Measurements from ENCODE around the gene MTPN.

Gene MTPN

GRCh38 chr7:135924302-135924701 lies 52.9 kb downstream of the MTPN start:
- DNase-seq (ENCODE audit: low read depth, low spot score), result no peak
- Histone ChIP-seq H3K9me3 (ENCODE audit: low read depth, low read length) (no peaks in the 10 kb centered on the region), H3K4me3 (no peak overlapping the region), H3K27ac (no peak overlapping the region), H3K9ac (ENCODE audit: insufficient read length) (no peak overlapping the region), H3K36me3 (ENCODE audit: insufficient read depth, low read length) (peaks cover 10% of the 10 kb centered on the region)
- TF ChIP-seq POLR2AphosphoS5 (IDR thresholded peaks at IDR 0.05; ENCODE audit: borderline replicate concordance, low read depth, low read length), result no peak
- TF ChIP-seq FOXP2 (optimal IDR thresholded peaks at IDR 0.05; ENCODE audit: control extremely low read depth, extremely low read length, insufficient read depth), result no peak
- no peak for TF ChIP-seq EZH2 (IDR thresholded peaks at IDR 0.05)

- Histone ChIP-seq H3K36me3 (ENCODE audit: insufficient read depth, low read length) (no peaks in the 10 kb centered on the region), H3K9me3 (ENCODE audit: low read depth, low read length) (no peaks in the 10 kb centered on the region), H3K27ac (no peak overlapping the region), H3K9ac (ENCODE audit: insufficient read length) (no peak overlapping the region), H3K4me3 (no peak overlapping the region)
- TF ChIP-seq FOXP2 (optimal IDR thresholded peaks at IDR 0.05; ENCODE audit: control extremely low read depth, extremely low read length, insufficient read depth), result no peak
- no peak for TF ChIP-seq EZH2 (IDR thresholded peaks at IDR 0.05)
- no peak for TF ChIP-seq POLR2AphosphoS5 (IDR thresholded peaks at IDR 0.05; ENCODE audit: borderline replicate concordance, low read depth, low read length)
- DNase-seq (ENCODE audit: low read depth, low spot score), result no peak
Measured at GRCh38 chr7:135922263-135922662, 54.9 kb downstream of the MTPN start.

GRCh38 chr7:135920478-135920877 lies 56.7 kb downstream of the MTPN start:
- TF ChIP-seq POLR2AphosphoS5 (IDR thresholded peaks at IDR 0.05; ENCODE audit: borderline replicate concordance, low read depth, low read length) (no peak), EZH2 (IDR thresholded peaks at IDR 0.05) (no peak), FOXP2 (optimal IDR thresholded peaks at IDR 0.05; ENCODE audit: control extremely low read depth, extremely low read length, insufficient read depth) (no peak)
- no peaks in the 10 kb centered on the region for H3K36me3 ChIP-seq (ENCODE audit: insufficient read depth, low read length)
- no peak for DNase-seq (ENCODE audit: low read depth, low spot score)
- no peak overlapping the region for H3K27ac ChIP-seq
- no peaks in the 10 kb centered on the region for H3K9me3 ChIP-seq (ENCODE audit: low read depth, low read length)
- H3K4me3 ChIP-seq, result no peak overlapping the region
- no peak overlapping the region for H3K9ac ChIP-seq (ENCODE audit: insufficient read length)

- no peak overlapping the region for H3K27ac ChIP-seq
- H3K9me3 ChIP-seq (ENCODE audit: low read depth, low read length), result no peaks in the 10 kb centered on the region
- H3K36me3 ChIP-seq (ENCODE audit: insufficient read depth, low read length), result no peaks in the 10 kb centered on the region
- TF ChIP-seq POLR2AphosphoS5 (IDR thresholded peaks at IDR 0.05; ENCODE audit: borderline replicate concordance, low read depth, low read length), result no peak
- no peak for TF ChIP-seq FOXP2 (optimal IDR thresholded peaks at IDR 0.05; ENCODE audit: control extremely low read depth, extremely low read length, insufficient read depth)
- no peak for TF ChIP-seq EZH2 (IDR thresholded peaks at IDR 0.05)
- no peak overlapping the region for H3K4me3 ChIP-seq
- no peak for DNase-seq (ENCODE audit: low read depth, low spot score)
- H3K9ac ChIP-seq (ENCODE audit: insufficient read length), result no peak overlapping the region
Measured at GRCh38 chr7:135919071-135919841, 57.9 kb downstream of the MTPN start.

- Histone ChIP-seq H3K9me3 (ENCODE audit: low read depth, low read length) (no peaks in the 10 kb centered on the region), H3K9ac (ENCODE audit: insufficient read length) (no peak overlapping the region), H3K36me3 (ENCODE audit: insufficient read depth, low read length) (no peaks in the 10 kb centered on the region), H3K4me3 (no peak overlapping the region), H3K27ac (no peak overlapping the region)
- no peak for DNase-seq (ENCODE audit: low read depth, low spot score)
- no peak for TF ChIP-seq EZH2 (IDR thresholded peaks at IDR 0.05)
- no peak for TF ChIP-seq FOXP2 (optimal IDR thresholded peaks at IDR 0.05; ENCODE audit: control extremely low read depth, extremely low read length, insufficient read depth)
- no peak for TF ChIP-seq POLR2AphosphoS5 (IDR thresholded peaks at IDR 0.05; ENCODE audit: borderline replicate concordance, low read depth, low read length)
Measured at GRCh38 chr7:135918134-135918533, 59.0 kb downstream of the MTPN start.

- Histone ChIP-seq H3K36me3 (ENCODE audit: insufficient read depth, low read length) (no peaks in the 10 kb centered on the region), H3K9me3 (ENCODE audit: low read depth, low read length) (no peaks in the 10 kb centered on the region), H3K9ac (ENCODE audit: insufficient read length) (no peak overlapping the region), H3K27ac (no peak overlapping the region), H3K4me3 (no peak overlapping the region)
- no peak for TF ChIP-seq FOXP2 (optimal IDR thresholded peaks at IDR 0.05; ENCODE audit: control extremely low read depth, extremely low read length, insufficient read depth)
- TF ChIP-seq POLR2AphosphoS5 (IDR thresholded peaks at IDR 0.05; ENCODE audit: borderline replicate concordance, low read depth, low read length), result no peak
- no peak for TF ChIP-seq EZH2 (IDR thresholded peaks at IDR 0.05)
- no peak for DNase-seq (ENCODE audit: low read depth, low spot score)
Measured at GRCh38 chr7:135917721-135918120, 59.4 kb downstream of the MTPN start.

GRCh38 chr7:135914346-135914745 lies 62.8 kb downstream of the MTPN start:
- no peaks in the 10 kb centered on the region for H3K36me3 ChIP-seq (ENCODE audit: insufficient read depth, low read length)
- DNase-seq (ENCODE audit: low read depth, low spot score), result no peak
- no peaks in the 10 kb centered on the region for H3K9me3 ChIP-seq (ENCODE audit: low read depth, low read length)
- H3K9ac ChIP-seq (ENCODE audit: insufficient read length), result no peak overlapping the region
- no peak overlapping the region for H3K4me3 ChIP-seq
- H3K27ac ChIP-seq, result no peak overlapping the region
- TF ChIP-seq FOXP2 (optimal IDR thresholded peaks at IDR 0.05; ENCODE audit: control extremely low read depth, extremely low read length, insufficient read depth), result no peak
- TF ChIP-seq POLR2AphosphoS5 (IDR thresholded peaks at IDR 0.05; ENCODE audit: borderline replicate concordance, low read depth, low read length), result no peak
- no peak for TF ChIP-seq EZH2 (IDR thresholded peaks at IDR 0.05)

GRCh38 chr7:135913404-135913803 lies 63.8 kb downstream of the MTPN start:
- DNase-seq (ENCODE audit: low read depth, low spot score), result no peak
- H3K4me3 ChIP-seq, result no peak overlapping the region
- no peak for TF ChIP-seq EZH2 (IDR thresholded peaks at IDR 0.05)
- TF ChIP-seq FOXP2 (optimal IDR thresholded peaks at IDR 0.05; ENCODE audit: control extremely low read depth, extremely low read length, insufficient read depth), result no peak
- no peak for TF ChIP-seq POLR2AphosphoS5 (IDR thresholded peaks at IDR 0.05; ENCODE audit: borderline replicate concordance, low read depth, low read length)
- no peak overlapping the region for H3K9ac ChIP-seq (ENCODE audit: insufficient read length)
- H3K9me3 ChIP-seq (ENCODE audit: low read depth, low read length), result no peaks in the 10 kb centered on the region
- H3K27ac ChIP-seq, result no peak overlapping the region
- H3K36me3 ChIP-seq (ENCODE audit: insufficient read depth, low read length), result no peaks in the 10 kb centered on the region

GRCh38 chr7:135911099-135911498 lies 66.1 kb downstream of the MTPN start:
- Histone ChIP-seq H3K27ac (no peak overlapping the region), H3K9ac (ENCODE audit: insufficient read length) (no peak overlapping the region), H3K36me3 (ENCODE audit: insufficient read depth, low read length) (no peaks in the 10 kb centered on the region), H3K4me3 (no peak overlapping the region), H3K9me3 (ENCODE audit: low read depth, low read length) (no peaks in the 10 kb centered on the region)
- DNase-seq (ENCODE audit: low read depth, low spot score), result no peak
- TF ChIP-seq FOXP2 (optimal IDR thresholded peaks at IDR 0.05; ENCODE audit: control extremely low read depth, extremely low read length, insufficient read depth) (no peak), EZH2 (IDR thresholded peaks at IDR 0.05) (no peak), POLR2AphosphoS5 (IDR thresholded peaks at IDR 0.05; ENCODE audit: borderline replicate concordance, low read depth, low read length) (no peak)
